DMS114 treated with DMSO at 0.1 percent for 48 hours (cell line): ENCODE results near the gene TFF1.

Source experiments
- DNase-seq: peaks from one replicate; lab custom pipeline; 2025; ENCODE audit not compliant: unreplicated experiment; lab: John Stamatoyannopoulos, UW

Gene TFF1

DNA sequence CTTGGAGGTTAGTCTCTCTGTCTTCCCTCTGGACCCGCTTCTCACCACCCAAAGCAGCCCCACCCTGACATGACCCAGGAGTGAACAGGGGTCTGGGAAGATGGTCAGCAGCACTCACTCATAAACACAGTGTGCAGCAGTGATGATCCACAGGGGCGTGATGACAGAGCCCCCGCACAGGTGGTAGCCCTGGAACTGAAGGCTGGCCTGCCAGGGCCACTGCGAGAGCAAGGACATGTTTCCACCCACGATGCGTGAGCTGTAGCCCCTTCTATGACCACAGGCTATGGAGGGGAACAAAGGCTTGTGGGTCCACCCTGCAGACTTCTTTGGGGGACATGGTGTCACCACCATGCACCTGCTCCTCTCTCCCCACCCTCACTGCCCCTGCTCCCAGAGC lies 16.6 kb upstream of the TFF1 start:
- no peak for DNase-seq

DNA sequence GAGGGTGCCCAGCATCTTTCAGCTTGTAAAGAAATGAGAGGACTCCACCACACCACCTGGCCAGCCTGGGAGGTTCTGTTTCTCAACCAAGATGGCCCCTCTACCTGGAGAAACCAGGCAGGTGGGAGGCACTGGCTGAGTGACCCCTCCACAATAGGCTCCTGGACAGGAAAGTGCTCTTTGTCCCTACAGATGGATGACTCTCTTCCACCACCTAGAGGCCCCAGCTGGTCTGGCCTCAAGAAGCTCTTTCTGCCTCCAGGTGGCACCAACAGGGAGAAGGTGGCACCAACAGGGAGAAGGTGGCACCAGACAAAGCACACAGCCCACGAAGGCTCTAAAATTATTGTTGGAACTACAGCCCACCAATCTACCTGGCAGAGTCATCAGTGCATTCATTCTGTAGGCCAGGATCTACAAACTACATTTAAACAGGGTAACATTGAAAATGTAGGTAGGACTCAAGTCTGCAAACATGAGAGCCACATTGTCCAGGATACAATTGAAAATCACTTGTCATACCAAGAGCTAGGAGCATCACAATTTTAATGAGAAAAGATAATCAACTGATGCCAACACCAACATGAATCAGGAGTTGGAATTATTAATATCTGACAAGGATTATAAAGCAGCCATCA lies 15.1 kb upstream of the TFF1 start:
- DNase-seq: no peak

DNA sequence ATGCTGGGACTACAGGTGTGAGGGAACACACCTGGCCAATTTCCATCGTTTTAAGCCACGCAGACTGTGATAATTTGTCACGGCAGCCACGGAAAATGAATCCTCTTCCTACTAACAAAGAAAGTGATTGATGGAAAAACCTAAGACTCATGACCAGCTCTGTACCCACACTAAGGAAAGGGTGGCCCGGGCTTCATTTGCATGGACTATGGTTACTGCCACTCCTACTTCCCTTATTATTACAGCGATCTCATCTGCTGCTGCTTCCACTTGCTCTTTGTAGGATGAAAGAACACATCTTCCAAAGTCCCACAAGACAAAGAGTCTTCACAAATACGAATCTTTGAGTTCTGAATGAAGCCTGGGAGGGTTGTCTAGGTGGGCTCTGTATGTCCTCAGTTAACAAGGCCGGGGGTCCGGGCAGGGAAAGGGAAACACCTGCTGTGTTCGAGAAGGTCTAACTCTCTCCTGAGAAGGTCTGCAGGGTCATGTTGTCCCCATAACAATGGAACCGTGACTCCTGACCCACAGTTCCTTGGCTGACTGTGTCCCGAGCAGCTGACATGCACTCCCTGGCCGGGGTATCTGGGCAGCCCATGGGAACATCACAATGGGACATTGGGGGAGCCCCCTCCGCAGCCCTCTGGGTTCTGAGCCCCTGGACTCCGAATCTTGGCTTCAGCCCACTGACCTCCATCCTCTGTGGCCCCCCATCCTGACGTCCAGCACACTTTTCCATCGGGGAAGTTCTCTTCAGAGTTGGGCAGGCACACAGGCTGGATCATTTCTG lies 13.3 kb upstream of the TFF1 start:
- no peak for DNase-seq

DNA sequence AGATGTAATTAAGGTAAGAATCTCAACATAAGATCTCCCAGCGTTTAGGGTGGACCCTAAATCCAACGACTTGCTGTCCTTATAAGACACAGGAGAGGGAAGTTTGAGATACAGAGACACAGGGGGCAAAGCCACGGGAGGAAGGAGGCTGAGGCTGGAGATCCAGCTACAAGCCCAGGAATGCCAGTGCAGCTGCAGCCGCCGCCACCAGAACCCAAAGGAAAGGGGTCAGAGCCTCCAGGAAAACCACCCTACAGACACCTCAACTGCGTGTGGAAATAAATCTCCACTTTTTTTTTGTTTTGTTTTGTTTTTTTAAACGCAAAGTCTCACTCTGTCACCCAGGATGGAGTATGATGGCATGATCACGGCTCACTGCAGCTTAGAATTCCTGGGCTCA lies 12.1 kb upstream of the TFF1 start:
- no peak for DNase-seq

DNA sequence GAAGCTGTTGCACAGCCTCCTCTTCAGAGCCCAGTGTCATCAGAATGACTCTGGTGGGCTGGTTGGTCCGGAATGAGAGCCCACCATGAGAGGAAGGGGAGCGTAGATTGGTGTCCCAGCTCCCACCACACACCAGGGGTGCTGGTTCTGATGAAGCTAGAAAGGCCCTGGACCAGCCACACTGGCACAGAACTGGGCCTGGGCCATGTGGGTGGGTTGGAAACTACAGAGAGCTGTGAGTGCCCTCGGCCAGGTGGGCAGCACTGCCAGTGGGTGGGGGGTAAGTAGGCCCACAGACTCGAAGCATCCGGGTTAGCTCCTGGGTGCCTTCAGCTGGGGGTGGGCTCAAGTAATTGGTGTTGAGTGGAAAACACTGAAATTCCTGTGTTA lies 11.6 kb upstream of the TFF1 start:
- no peak for DNase-seq

DNA sequence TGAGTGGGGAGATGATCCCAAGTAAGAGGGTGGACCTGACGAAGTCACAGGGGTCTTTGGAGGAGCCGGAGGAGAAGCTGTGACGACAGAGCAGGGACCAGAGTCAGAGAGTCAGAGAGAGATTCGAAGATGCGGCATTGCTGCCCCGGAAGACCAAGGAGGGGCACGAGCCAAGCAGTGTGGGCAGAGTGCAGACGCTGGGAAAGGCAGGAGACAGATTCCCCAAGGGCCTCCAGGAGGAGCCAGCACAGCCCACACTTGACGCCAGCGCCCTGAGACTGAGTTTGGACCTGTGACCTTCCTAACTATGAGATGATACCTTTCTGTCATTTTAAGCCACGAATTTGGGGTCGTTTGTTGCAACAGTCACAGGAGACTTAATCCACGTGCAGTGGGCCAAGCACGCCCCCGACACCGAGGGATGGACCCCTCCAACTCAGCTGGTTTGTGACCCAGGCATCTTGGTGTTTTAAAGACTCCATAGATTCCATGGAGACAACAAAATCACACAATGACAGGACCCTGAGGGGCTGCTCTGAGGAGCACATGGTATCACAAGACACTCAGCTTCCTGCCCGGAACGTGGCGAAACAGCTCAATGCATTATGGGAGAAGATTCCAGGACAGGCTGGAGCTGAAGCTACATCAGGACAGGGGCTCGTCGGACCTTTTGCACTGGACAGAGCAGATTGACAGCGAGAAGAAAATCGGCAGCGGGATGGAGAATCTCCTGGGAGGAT lies 11.0 kb upstream of the TFF1 start:
- no peak for DNase-seq

DNA sequence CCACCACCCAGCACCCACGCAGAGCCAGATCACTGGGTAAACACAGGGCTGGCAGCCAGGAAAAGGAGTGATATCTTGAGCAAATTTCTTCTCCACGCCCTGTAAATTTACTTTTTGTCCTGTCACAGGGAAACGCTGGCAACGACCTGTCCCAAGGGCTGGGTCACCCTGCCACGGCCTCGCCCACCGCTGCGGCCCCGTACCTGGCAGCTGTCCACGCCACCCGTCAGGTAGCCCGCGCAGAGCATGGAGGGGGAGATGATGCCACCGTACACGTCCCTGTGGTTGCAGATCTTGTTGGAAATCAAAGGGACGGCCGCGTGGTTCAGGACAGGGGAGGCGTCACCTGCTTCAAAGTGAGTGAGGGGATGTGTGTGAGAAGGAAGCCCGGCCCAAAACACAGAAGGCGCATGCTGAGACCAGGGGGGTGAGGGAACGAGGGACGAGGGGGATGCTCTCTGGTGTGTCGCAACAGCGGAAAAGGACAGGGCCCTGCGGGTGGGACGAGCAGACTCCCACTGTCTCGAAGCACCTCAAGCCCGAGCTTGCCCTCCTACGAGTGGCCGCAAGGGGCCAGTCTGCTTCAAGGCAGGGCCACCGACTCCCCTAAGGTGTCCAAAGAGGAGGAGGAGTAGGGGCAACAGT lies 10.1 kb upstream of the TFF1 start:
- DNase-seq: no peak

DNA sequence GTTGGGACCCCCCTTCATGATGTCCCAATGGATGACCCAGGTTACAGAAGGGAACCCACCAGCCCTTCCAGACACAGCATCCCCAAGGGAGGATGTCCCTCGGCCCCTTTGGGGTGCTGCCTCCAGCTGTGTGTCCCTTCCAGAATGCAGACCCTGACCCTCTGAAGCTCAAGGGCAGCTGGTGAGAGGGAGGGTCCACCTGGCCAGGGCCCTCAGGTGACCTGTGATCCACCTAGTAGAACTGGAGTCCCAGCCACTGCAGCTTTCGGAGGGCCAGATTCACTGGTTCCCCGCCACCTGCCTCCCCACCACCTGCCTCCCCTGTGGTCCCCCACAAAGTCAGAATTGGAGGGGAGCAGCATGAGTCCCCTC lies 9.6 kb upstream of the TFF1 start:
- no peak for DNase-seq

DNA sequence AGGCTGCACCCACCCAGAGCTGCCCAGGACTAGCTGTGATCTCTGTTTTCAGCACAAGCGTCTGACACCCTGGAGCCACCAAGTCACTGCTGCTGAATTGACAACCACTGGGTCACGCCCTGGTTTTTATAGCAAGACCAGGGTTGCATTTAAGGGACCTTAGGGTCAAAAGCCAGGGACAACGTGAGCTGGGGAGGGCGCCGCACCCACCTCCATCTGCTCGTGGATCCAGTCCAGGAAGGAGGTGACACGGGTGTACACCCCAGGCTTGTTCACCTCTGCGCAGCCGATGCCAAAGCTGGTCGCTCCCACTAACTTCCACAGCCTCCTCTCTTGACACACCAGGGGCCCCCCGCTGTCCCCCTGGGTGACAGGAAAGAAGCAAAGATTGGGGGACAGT lies 9.2 kb upstream of the TFF1 start:
- no peak for DNase-seq

DNA sequence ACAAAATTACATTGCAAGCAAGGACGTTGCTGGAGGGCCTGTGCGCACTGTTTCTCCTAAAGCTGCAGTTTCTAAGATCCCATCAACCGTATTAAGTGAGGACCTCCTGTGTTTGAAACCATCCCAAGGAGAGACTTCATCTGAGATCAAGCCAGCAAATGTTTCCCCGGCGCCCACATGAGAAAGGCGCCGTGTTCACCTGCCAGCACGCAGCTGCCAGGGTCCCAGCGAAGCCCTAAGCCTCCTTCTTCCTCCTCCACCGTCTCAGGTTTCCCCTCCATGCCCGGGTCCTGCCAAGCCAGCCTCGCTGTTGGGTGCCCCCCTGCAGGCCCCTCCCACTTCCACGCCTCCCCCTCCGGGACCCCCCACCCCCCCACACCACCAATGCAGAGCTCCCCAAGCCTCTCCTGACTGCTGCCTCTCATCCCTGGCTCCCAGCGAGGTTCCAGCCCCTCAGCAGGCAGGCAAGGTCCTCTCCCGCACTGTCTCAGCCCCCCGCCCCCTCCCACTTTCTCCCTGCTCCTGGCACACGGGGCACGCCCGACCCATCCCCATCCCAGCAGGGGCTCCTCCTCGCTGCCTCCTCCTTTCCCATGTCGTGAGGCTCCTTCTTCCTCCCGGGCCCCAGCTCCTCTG lies 8.6 kb upstream of the TFF1 start:
- DNase-seq: no peak

DNA sequence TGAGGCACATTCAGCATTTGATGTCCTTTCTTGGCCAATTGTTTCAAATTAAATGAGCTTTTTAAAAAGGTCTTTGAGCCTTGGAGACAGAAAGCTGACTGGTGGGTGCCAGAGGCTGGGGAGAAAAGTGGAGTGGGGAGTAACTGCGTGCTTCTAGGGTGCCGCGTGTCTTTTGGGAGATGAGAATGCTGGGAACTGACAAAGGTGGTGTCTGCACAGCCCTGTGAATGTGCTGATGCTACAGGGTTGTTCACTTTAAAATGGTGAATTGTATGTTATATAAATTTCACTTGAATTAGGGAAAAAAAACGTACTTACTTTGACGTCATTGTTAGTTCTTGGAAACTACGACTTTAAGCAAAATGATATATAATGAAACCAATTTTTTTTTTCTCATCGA lies 8.1 kb upstream of the TFF1 start:
- DNase-seq: no peak

DNA sequence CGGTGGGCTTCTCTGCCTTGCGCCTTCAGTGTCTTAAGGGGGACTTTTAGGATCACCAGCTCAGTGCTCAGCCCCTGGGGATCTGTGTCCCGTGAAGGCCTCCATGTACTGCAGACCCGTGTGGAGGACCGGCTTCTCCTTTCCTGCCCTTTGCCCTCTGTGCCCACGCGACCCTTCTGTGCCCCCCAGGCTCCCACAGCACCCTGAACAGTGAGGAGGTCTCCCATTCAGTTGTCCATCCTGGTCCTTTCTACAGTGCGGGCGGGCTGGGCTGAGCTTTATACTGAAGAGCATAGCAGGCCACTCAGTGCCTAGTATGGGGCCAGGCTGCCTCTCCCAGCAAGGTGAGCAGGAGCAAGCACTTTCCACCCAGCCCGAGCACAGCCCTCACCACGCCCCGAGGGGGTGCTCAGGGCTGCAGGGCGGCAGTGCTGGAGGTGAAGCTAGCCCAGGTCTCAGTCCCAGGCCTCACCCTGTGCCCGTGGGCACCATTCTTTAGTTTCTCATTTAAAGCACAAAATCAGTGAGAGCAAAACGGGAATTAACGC lies 7.6 kb upstream of the TFF1 start:
- no peak for DNase-seq

DNA sequence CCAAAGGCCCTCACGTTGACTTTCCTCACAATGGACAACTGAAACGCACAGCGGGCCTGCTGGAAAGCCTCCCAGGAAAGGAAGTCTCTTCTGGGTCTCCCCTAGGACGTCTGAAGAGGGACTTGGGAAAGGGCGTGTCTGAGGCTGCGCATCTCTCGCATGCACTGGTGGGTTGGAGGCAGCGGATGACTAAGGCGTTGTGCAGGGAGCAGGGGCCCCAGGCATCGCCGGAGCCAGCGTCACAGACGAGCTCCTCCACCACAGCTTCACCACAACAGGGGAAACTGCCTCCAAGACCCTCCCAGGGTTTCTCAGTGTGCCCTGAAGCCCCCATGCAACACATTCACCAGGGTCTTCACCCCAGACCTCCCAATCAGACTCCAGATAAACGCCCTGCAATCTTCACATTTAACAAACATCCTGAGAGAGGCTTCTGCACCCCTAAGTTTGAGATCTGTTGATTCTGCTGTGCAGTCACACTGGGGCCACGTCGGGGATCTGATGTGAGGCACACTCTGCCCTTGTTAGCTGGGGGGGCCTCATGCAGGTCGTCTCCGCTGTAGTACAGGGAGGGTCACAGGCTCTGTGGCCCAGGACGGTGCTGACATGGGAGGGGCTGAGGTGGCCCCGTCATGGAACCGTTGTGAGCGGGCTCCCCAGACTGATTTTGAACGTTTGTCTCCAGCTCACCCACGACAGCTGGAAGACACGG lies 7.0 kb upstream of the TFF1 start:
- DNase-seq: no peak

DNA sequence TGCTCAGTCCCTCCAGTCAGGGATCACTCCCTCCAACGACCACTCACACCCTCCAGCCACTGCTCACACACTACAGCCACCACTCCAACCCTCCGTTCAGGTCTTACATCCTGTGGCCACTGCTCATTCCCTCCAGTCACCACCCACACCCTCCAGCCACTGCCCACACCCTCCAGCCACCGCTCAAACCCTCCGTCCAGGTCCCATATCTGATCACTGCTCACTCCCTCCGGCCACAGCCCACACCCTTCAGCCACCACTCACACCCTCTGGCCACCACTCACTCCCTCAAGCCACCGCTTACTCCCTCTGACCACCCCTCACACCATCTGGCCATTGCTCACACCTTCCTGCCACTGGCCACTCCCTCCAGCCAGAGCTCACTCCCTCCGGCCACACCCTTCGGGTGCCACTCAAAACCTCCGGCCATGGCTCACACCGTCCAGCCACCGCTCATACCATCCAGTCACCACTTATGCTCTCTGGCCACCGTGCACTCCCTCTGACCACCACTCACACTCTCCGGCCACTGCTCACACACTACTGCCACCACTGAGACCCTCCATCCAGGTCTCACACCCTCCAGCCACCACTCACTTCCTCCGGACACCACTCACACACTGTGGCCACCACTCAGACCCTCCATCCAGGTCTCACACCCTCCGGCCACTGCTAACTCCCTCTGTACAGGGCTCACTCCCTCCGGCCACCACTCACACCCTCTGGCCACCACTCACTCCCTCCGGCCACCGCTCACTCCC lies 4.7 kb upstream of the TFF1 start:
- no peak for DNase-seq

DNA sequence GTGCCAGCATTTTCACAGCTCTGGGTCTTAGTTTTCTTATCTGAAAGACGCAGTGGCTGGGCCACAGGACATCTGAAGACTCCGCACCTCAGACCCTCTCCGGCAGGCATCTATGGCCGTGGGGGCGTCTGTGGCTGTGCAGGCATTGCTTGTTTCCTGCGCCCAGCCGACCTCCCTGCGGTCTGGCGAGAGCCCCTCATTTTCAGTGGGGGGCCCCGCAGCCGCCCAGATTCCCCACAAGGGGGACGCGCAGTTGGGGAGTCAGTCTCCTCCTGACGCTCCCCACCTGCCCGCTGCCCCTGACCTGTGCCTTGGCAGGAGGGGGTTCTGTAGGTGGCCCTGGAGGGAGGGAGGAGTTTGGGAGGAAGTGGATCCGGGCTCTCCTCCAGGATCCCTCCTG lies 3.5 kb upstream of the TFF1 start:
- no peak for DNase-seq

DNA sequence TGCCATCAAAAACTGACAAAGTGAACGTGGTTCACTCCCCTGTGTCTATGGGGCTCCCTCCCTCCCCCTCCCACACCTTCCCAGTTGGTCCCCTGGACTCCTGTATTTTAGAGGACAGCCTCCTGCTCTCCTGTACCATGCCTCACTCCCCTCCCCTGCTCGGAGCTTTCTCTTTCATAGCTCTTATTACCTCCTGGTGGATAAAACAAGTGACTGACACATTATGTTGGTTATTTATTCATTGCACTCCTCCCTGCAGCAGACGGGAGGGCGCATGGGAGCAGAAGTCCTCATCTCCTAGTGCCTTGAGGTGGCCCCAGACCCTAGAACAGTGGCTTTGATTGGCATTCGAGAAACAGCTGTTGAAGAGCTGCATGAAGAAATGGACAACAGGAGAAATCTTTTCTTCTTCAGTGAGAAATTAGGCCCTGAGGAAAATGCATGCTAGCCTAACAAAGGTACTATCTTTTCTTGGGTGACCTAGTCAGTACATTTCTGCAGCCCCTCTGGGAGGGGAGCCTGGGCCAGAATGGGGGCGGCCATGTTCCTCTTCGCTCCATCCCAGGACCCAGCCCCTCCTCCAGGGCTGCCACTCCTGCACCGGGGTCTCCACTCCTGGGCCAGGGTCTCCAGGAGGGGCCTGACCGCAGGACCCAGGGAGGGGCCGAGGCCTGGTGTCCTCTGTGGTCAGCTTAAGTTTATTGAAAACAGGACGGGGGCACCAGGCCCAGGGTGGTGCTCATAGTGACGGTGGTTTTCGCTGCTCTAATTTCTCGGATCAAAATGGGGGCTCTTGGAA lies 1.2 kb upstream of the TFF1 start:
- DNase-seq: no peak

DNA sequence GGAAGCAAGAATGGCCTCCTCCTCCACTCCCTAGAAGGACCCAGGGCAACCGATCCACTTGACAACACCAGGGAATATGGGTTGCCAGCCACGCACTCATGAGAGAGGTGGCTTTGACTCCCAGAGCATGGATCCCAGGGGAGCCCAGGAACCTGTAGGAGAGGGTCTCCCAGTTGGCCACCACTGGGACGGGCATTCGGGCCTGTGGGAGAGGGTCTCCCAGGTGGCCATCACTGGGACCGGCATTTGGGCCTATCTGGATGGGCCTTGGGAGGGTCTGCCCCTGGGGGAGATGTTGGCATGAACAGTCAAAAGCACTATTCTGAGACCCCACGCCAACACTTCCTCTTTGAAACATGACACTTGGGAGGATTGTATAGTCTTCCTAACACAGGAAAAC lies 565 bp downstream of the TFF1 start:
- no peak for DNase-seq

DNA sequence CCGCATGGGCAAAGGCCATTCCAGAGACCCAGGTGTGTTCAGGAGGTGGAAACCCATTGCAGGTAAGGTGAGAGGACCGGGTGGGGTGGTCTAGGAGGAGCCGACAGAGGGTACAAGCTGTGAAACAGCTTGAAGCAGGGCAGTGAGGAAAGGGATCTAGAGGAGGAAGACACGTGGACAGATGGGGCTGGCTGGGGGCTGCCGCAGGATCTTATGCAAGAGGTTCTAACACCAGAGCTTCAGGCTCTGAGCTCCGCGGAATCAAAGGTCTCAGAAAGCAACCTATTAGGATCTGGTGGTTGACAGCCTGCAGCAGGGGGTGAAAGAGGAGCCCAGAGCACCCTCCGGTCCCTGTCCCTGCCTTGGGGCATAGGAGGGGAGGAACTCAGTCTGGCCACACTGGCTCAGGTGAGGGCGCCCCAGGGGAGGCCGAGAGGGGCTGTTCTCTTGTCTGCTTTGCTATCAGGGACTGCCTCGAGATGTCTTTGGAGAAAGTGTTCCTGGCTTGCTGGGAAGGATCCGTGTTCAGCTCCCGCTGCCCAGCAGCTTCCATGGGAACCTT lies 1.9 kb downstream of the TFF1 start:
- no peak for DNase-seq

DNA sequence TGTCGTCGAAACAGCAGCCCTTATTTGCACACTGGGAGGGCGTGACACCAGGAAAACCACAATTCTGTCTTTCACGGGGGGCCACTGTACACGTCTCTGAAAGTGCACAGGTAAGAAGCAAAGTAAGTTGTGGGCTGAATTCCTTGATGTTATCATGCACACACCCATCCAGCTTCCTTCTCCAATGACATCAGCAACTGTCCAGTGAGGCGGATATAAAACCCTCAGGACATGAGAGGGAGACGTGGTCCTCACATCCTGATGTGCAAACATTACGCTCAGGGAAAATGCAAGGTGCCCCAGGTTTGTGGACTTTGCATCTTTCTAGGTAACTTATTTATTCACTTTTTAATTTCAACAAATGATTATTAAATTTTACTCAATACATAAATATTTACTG lies 3.0 kb downstream of the TFF1 start:
- DNase-seq: no peak
